Posterior cingulate gyrus (tissue), 11 donors: Measurements from ENCODE around the gene PWP1.
"Not testable (repeated sequence)": the region's sequence is repeated elsewhere in the genome, so short reads cannot be mapped to it uniquely, and the experiment has no call there.

Source experiments
- DNase-seq, 10 donors: peaks; one replicate each; pipeline versions ENCODE4 v3.0.0 to v3.0.0-alpha.2; 2020 to 2021; ENCODE audit warnings: mixed read lengths in 3 of 10
- intact Hi-C: fragments of 100-400 bp; cut with DNase I; formaldehyde crosslinking; loops from one replicate; pipeline ENCODE4 v1.15.1; 2023

PWP1 gene

DNA sequence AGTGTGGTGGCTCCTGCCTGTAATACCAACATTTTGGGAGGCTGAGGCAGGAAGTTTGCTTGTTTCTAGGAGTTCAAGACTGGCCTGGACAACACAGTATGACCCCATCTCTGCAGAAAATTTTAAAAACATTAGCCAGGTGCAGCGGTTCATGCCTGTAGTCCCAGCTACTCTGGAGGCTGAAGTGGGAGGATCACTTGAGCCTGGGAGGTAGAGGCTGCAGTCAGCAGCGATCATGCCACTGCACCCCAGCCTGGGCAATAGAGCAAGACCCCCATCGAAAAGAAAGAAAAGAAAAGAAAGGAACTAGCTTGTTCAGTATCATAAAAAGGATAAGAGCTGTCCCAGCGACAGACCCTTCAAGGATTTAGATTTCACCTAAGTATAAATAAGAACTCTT, 18.1 kb upstream of the PWP1 start:
- DNase-seq = no peak
- intact Hi-C loops = no loop called here

DNA sequence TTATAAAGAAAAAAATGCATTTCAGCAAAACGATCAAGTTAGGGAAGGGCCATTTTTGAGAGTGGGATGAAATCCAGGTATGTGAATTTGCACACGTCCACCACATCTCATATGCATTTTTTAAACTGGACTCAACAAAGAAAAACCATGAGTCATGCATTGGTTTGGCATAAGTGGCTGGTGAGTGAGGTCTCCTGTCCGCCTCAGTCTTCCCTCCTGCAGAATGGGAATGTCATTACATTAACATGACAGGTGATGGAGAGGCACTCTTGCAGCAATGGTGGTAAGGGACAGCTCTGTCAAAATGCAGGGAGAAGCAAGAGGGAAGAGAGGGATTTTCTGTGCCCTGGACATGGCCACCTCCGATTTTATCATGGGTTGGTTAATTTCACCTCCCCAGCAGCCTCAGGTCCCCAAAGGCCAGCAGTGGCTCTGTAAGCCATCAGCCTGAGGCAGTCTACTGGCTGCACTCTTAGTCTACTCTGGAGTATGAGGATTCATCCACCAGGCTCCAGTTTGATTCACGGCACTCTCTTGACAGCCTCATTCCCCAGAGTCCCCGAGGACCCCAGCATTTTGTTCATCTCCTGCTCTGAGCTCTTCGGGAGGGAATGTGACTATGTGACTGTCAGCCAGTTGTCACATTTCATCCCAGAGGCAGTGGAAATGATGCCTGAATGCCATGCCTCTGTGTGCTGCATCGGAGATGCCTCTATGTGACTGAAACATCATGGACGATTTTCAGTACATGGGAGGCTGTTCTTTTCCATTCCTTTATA, 17.1 kb upstream of the PWP1 start:
- no peak for DNase-seq
- intact Hi-C loops = no loop called here

DNA sequence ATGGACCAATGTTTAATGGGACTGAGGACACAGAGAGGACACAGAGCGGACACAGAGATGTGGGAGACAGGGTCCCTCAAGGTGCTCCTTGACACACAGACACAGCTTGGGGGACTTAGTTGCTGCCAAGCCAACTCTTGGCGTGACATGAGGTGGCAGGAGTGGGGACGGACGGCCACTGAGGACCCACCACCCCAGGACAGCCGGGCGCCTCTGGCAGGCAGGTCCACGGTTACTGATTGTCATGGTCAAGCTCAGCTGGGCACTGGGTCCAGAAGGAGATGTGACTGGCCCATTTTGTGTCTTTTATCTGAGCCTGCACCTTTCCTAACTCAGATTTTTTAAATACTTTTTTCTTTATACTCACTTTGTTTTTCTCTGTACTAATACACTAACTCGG, 15.7 kb upstream of the PWP1 start:
- intact Hi-C loops = no loop called here
- DNase-seq = no peak

DNA sequence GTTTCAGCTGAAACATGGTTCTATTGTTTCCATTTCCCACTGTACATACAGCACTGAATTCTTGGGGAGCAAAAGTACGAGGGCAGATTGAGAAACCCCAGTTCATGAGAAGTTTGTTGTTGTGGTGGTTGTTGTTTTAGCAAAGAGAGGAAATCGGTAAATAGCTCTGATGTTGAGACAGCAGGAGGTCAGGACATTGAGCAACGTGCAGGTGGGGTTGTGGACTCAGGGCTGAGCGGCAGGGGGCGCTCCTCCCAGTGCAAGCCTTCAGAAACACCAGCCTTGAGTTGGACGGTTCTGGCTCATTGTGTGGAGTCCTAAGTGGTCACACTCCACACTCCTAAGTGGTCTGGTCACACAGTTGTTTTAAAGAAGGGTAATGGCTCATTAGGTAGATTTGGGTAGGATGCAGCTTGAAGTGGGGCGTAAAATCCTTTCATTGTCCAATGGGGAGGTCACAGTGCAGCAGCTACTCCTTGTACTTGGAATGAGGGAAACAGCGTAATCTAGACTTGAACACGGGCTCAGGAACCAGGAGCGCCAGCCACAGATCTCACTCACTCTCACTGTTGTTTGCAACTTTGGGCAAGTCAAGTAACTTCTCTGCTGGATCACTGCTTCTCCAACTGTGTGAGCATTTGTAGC, 14.5 kb upstream of the PWP1 start:
- intact Hi-C loops = no loop called here
- no peak for DNase-seq

DNA sequence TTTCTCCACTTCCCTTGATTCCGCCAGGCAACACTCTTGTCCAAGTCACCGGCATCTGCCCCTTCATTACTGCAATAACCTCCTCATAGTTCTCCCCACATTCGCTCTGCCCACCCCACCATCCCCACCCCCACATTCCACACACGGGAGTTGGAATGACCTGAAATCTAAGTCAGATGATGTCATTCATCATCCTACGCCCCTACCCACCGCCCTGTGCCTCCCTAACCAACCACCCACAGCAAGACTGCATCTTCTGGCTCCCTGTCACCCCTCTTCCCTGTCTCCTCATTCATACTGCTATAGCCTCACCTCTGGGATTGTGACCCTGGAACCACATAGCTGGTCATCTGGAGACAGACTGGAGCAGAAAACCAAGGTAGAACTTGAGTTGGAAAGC, 7.9 kb upstream of the PWP1 start:
- intact Hi-C loops = loop anchor here (5.0 kb wide), 2 partner anchors 210 to 515 kb away; no protein-coding TSS in a partner anchor
- DNase-seq = no peak

DNA sequence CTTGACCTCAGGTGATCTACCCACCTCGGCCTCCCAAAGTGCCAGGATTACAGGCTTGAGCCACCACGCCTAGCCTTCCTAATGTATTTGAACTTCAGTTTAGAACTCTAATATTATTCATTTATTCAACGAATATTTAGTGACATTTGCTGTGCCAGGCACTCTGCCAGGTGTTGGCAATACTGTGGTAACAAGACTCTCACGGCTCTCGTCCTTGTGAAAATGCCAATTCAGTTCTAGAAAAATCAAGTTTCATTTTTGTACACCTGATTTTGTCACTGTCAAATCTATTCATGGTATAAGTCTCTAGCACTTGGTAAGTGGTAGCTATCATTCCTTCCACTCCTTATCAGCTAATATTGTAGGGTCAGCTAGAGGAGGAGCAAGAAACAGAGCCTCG, 6.3 kb upstream of the PWP1 start:
- intact Hi-C loops = loop anchor here (5.0 kb wide), 2 partner anchors 208 to 513 kb away; no protein-coding TSS in a partner anchor
- no peak for DNase-seq

DNA sequence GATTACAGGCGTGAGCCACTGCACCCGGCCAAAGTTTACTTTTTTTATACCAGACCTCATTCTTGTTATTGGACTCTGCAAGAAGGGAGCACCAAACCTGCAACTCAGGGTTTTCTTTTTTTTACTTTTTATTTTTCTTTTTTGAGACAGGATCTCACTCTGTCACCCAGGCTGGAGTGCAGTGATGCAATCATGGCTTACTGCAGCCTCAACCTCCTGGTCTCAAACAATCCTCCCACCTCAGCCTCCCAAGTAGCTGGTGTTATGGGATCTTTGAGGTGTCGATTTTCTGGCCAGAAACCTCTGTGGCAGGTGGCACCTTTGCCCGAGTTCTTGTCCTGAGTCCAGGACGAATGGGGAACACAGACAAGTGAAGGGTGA, 4.2 kb upstream of the PWP1 start:
- intact Hi-C loops = loop anchor here (10.0 kb wide), 1 partner anchor 833 kb away; the partner anchor contains the start of gene FICD
- DNase-seq = no peak

DNA sequence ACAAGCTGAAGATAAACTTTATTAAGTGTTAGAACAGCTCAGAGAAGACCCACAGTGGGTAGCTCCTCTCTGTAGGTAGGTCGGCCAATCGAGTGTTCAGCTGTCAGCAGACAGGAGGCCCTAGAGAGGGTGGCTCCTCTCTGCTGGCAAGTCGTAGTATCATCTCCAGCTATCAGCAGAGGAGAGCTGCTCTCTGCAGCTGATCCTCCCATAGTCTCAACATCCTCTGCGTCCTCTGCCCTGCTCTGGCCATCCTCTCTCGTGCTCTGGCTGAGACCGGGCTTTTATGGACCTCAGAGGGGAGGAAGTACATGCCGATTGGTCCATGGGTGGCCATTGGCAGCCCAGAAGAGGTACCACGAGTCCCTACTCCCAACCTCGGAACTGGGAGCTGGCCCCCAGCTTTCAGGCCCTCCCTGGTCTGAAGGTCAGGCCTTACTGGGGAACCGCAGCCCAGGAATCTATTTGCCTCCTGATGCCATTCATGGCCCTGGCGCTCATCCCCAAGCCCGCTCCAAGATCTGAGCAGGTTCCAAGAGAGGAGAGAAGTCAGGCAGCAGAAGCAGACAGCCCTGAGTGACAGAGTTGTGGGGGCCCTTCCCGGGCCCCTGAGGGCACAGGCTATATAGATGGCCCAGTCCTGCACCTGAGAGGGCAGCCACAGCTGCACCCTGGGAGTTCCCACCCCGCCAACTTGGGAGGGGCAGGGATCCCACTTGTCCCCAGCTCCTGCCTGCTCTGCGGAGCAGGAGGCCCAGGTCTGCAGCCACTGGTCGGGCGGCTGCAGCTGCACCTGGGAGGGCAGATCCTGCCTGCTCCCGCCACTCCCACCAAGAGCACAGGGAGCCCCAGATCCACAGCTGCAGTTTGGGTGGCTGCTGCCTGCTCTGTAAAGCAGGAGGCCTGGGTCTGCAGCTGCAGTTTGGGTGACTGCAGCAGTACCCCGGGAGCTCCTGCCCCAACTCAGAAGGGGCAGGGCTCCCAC, 3.5 kb upstream of the PWP1 start:
- DNase-seq = peak in 1 of 10 donors; percentile 64
- intact Hi-C loops = loop anchor here (10.0 kb wide), 1 partner anchor 833 kb away; the partner anchor contains the start of gene FICD

DNA sequence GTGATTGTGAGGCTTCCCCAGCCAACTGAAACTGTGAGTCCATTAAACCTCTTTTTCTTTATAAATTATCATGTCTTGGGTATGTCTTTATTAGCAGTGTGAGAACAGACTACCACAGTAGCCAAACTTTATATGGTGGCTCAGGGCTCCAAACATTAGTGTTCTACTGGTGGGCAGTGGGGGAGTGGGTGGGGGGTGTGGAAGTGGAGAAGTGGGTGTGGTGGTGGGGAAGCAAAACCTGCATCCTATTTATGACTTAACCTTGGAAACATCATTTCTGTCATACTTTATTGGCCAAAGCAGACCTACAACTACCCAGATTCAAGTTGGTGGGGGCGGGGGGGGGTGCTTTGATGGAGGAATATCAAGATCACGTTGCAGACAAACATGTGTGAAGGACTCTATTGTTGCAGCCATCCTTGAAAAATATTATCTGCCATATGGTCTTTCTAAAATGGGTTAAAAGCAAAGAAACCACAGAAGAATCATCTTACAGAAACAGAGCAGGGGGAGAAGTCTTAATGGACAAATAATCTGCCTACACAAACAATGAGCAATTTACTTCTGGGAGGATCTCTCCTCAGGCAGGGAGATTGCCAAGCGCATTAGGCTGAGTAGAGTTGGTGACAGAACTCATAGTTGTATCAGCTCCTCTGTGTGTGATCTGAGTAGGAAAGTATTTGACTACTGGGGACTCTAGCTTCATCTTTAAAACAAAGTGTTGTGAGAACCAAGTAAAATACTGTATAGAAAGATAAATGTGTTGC, 1.4 kb upstream of the PWP1 start:
- intact Hi-C loops = loop anchor here (10.0 kb wide), 1 partner anchor 831 kb away; the partner anchor contains the start of gene FICD
- DNase-seq = no peak

DNA sequence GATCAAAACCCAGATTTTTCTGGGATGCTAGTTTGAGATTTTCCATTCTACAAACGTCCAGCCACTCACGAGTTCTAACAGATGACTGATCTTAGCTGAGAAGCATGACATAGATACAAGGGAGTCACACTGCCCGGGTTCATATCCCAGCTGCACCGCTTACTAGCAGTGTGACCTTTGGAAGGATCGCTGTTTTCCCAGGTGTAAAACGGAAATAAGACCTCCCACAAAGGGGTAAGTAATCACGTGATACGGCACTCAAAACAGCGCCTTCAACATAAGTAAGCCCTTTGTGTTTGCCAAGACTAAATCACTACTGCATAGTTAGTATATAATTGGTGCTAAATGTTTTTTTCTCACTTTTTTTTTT, 624 bp upstream of the PWP1 start:
- no peak for DNase-seq
- intact Hi-C loops = loop anchor here (1.0 to 10.0 kb wide), 2 partner anchors 76 to 830 kb away; partner anchors contain the start of genes FICD and PRDM4

DNA sequence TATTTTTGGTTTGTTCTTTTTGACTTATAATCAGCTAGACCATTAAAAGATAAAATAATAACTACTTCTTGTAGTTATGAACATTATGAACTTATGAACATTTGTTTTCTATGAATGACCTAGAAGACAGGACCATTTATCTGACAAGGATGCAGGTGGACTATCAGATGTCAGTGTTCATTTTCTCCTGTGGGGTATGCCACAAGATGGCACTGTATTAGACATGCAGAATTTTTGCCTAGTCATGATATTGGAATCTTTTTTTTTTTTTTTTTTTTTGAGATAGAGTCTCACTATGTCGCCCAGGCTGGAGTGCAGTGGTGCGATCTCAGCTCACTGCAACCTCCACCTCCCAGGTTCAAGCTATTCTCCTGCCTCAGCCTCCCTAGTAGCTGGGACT, 10.2 kb downstream of the PWP1 start:
- DNase-seq, intact Hi-C loops: not testable (repeated sequence)

DNA sequence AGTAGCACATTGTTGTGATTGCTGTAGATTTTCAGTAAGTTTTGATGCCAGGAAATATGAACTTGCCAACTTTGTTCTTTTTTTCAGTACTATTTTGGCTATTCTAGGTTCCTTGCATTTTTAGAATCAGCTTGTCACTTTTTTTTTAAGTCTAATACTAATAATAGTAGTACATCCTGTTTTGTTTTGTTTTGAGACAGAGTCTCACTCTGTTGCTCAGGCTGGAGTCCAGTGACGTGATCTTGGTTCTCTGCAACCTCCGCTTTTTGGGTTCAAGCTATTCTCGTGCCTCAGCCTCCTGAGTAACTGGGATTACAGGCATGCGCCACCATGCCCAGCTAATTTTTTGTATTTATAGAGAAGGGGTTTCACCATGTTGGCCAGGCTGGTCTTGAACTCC, 16.5 kb downstream of the PWP1 start:
- intact Hi-C loops = no loop called here
- no peak for DNase-seq

DNA sequence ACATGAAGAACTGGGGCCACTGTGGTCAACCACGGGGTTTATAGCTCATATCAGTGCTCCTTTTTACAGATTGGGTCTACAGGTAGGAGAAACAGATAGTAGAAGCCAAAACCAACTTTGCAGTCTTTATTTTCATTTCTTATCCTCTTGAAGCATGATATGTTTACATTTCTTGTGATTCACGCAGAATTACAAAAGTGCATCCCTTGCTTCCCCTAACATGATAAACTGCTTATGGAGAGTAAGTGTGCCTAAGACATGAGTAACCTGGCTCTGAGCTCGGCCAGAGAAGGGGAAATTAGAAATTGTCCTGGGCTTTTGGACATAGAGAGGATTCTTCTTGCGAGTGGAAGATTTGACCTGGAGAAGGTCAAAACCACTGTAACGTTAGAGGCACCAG, 18.4 kb downstream of the PWP1 start:
- DNase-seq = no peak
- intact Hi-C loops = no loop called here

DNA sequence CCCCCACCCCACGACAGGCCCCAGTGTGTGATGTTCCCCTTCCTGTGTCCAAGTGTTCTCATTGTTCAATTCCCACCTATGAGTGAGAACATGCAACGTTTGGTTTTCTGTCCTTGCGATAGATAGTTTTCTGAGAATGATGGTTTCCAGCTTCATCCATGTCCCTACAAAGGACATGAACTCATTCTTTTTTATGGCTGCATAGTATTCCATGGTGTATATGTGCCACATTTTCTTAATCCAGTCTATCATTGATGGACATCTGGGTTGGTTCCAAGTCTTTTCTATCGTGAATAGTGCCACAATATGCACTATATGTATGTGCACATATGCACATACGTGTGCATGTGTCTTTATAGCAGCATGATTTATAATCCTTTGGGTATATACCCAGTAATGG, 19.9 kb downstream of the PWP1 start:
- intact Hi-C loops, DNase-seq: not testable (repeated sequence)

DNA sequence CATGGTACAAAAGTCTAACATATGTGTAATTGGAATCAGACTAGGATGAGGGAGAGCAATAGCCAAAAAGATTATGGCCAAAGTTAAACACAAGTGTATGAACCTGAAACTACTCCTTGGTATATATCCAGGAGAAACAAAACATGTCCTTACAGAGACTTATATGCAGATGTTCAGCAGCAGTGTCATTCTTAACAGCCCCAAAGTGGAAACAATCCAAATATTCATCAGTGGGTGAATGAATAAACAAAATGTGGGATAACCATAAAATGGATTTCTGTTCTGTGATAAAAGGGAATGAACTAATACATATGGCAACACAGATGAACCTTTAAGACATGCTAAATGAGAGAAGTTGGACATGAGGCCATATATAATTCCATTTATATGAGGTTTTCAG, 30.2 kb downstream of the PWP1 start:
- intact Hi-C loops = no loop called here
- no peak for DNase-seq

DNA sequence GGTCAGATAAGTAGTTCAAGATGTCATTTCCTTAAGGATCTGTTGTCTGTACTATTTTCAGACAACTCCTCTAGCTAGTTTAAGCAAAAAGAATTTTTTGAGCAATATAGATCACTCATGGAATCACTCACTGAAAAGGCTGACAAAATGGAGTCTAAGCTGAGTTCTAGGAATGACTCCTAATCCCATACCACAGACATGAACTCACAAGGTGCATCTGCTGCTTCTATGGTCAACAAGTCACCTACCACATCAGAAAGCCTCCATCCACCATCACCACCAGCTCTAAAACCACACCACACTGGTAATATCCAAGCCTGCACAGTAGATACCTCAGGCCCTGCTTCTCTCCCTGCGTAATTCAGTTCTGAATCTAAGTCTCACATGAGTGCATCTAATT, 33.0 kb downstream of the PWP1 start:
- intact Hi-C loops = no loop called here
- no peak for DNase-seq

DNA sequence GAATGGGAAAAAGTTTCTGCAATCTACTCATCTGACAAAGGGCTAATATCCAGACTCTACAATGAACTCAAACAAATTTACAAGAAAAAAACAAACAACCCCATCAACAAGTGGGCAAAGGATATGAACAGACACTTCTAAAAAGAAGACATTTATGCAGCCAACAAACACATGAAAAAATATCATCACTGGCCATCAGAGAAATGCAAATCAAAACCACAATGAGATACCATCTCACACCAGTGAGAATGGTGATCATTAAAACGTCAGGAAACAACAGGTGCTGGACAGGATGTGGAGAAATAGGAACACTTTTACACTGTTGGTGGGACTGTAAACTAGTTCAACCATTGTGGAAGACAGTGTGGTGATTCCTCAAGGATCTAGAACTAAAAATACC, 41.7 kb downstream of the PWP1 start:
- intact Hi-C loops, DNase-seq: not testable (repeated sequence)

DNA sequence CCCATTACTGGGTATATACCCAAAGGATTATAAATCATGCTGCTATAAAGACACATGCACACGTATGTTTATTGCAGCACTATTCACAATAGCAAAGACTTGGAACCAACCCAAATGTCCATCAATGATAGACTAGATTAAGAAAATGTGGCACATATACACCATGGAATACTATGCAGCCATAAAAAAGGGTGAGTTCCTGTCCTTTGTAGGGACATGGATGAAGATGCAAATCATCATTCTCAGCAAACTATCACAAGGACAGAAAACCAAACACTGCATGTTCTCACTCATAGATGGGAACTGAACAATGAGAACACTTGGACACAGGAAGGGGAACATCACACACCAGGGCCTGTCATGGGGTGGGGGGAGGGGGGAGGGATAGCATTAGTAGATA, 42.1 kb downstream of the PWP1 start:
- intact Hi-C loops, DNase-seq: not testable (repeated sequence)

DNA sequence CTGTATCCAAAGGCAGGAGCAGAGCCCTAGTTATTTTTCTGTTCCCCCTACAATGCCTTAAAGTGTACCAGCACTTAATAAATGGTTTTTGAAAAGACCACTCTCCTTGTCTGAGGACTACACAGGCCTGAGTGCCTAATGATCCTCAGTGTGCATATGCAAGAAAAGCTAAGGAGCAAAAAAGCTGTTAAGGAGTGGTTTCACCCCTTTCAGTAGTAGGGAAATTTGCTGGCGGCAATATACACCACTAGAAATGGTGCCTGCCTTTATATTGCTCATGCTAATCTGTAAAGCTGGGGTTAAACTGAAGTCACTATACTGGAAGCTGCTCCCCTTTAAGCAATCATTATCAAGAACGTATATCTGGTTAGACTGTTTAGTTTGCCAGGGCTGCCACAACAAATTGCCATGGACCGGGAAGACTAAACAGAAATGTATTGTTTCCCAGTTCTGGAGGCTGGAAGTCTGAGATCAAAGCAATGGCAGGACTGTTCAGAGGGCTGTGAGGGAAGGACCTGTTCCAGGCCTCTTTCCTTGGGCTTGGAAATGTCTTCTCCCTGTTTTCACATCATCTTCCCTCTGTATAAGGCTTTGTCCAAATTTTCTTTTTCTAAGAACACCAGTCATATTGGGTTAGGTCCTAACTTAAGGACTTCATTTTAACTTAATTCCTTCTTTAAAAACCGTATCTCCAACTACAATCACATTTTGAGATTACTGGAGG, 45.2 kb downstream of the PWP1 start:
- intact Hi-C loops = no loop called here
- DNase-seq = no peak
